GM18511 (cell line): Measurements from ENCODE around the gene TIGD3.

Experiments
- ATAC-seq: cut with Tn5 transposase; IDR thresholded peaks from one replicate; pipeline ENCODE4 v1.9.1; 2021; ENCODE audit warnings: mild to moderate bottlenecking, moderate library complexity; ENCODE audit not compliant: unreplicated experiment

The TIGD3 gene

GRCh38 chr11:65404638-65405339, 50.2 kb downstream of the TIGD3 start:
- no peak for ATAC-seq
